SU-DHL-6 (cell line): Measurements from ENCODE around the gene DMAC1.

Experiments
- H2AFZ ChIP-seq: fragments of 200-600 bp; sonication (generic); 2 replicates; pipeline ENCODE4 v1.6.1; 2014; ENCODE audit warnings: low read depth, mild to moderate bottlenecking, moderate library complexity, mixed read lengths, antibody characterized with exemption, low read length; ENCODE audit not compliant: severe bottlenecking
- H3F3A ChIP-seq: fragments of 200-600 bp; shearing (Covaris generic); 2 replicates; pipeline ENCODE4 v1.6.0; 2016; ENCODE audit warnings: antibody characterized with exemption, mild to moderate bottlenecking; ENCODE audit not compliant: insufficient read depth
- H3K27ac ChIP-seq: fragments of 200-600 bp; sonication (generic); 2 replicates; pipeline ENCODE4 v1.5.1; 2016; ENCODE audit warnings: low read depth, mild to moderate bottlenecking, low read length, moderate library complexity, mixed read lengths
- H3K27me3 ChIP-seq: fragments of 200-600 bp; sonication (generic), shearing (Covaris generic); 2 replicates; pipeline ENCODE4 v1.6.0; 2014; ENCODE audit warnings: mild to moderate bottlenecking, low read length
- H3K36me3 ChIP-seq: fragments of 200-600 bp; sonication (generic); 2 replicates; pipeline ENCODE4 v1.6.1; 2014; ENCODE audit warnings: mild to moderate bottlenecking, low read length, mixed read lengths
- H3K4me2 ChIP-seq: fragments of 300-600, 200-600 bp; shearing (Covaris generic), sonication (generic); 2 replicates; pipeline ENCODE4 v1.6.0; 2014; ENCODE audit warnings: low read length, low read depth, mild to moderate bottlenecking; ENCODE audit not compliant: poor library complexity, severe bottlenecking
- H3K4me3 ChIP-seq: fragments of 200-600 bp; sonication (generic); 2 replicates; pipeline ENCODE4 v1.5.1; 2014; ENCODE audit warnings: antibody characterized with exemption, low read length, mild to moderate bottlenecking, mixed read lengths; ENCODE audit not compliant: insufficient read depth, poor library complexity, severe bottlenecking
- H3K79me2 ChIP-seq: fragments of 200-600 bp; sonication (generic); 2 replicates; pipeline ENCODE4 v1.6.1; 2014; ENCODE audit warnings: mild to moderate bottlenecking, low read length, moderate library complexity; ENCODE audit not compliant: insufficient read depth
- H3K9ac ChIP-seq: fragments of 200-600 bp; sonication (generic); 2 replicates; pipeline ENCODE4 v1.7.0; 2014; ENCODE audit warnings: mild to moderate bottlenecking, low read length
- H3K9me2 ChIP-seq: fragments of 200-600 bp; sonication (generic); replicated peaks from 2 replicates; pipeline ENCODE4 v1.6.1; 2014; ENCODE audit warnings: low read length; ENCODE audit not compliant: insufficient read depth
- H3K9me3 ChIP-seq: fragments of 200-600 bp; sonication (generic); 2 replicates; pipeline ENCODE4 v1.6.1; 2014; ENCODE audit warnings: low read length, mixed read lengths; ENCODE audit not compliant: insufficient read depth
- H4K20me1 ChIP-seq: fragments of 200-600 bp; sonication (generic); 2 replicates; pipeline ENCODE4 v1.6.1; 2014; ENCODE audit warnings: low read depth, mild to moderate bottlenecking, antibody characterized with exemption, low read length, moderate library complexity, mixed read lengths
- EZH2phosphoT487 ChIP-seq: fragments of 200-600 bp; sonication (generic), shearing (Covaris generic); conservative IDR thresholded peaks from 2 replicates; pipeline ENCODE4 v1.6.1; 2018; ENCODE audit warnings: mild to moderate bottlenecking, antibody characterized with exemption, low read length, moderate library complexity, mixed read lengths
- TF ChIP-seq, protein P1 (sequence below): fragments of 200-600 bp; sonication (generic); IDR thresholded peaks from one replicate; pipeline ENCODE4 v1.5.1; 2017; ENCODE audit warnings: antibody characterized with exemption, mild to moderate bottlenecking, low read length, moderate library complexity; ENCODE audit not compliant: insufficient read depth, poor library complexity, severe bottlenecking

Gene DMAC1

DNA sequence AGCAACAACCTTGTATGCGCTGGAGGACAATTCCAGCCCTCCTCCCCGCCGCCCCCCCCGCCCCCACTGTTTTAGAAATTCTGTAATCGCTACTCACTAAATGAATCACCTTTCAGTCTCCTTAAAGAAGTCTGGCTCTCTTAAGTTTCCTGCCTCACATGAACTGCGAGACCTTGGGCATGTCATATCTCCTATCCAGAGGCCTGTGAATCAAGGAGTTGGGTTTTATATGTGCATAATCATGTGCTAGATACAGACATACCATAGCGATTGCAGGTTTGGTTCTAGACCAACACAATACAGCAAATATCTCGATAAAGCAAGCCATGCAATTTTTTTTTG lies 337 bp upstream of the DMAC1 start:
- Histone ChIP-seq H3K9me2 (no peaks in the 10 kb centered on the region), H3K36me3 (peaks cover 20% of the 10 kb centered on the region; the same call in 1 of the 2 replicates), H4K20me1 (no peaks in the 10 kb centered on the region), H3K4me3 (peak overlapping the region; percentile 49), H2AFZ (peak overlapping the region; percentile 96), H3K9me3 (no peaks in the 10 kb centered on the region), H3K79me2 (peaks cover 8% of the 10 kb centered on the region; the same call in 1 of the 2 replicates), H3K27me3 (no peaks in the 10 kb centered on the region), H3K4me2 (peak overlapping the region; percentile 77), H3F3A (no peaks in the 10 kb centered on the region), H3K27ac (no peak overlapping the region), H3K9ac (peak overlapping the region; percentile 25)
- TF ChIP-seq, protein P1, sequence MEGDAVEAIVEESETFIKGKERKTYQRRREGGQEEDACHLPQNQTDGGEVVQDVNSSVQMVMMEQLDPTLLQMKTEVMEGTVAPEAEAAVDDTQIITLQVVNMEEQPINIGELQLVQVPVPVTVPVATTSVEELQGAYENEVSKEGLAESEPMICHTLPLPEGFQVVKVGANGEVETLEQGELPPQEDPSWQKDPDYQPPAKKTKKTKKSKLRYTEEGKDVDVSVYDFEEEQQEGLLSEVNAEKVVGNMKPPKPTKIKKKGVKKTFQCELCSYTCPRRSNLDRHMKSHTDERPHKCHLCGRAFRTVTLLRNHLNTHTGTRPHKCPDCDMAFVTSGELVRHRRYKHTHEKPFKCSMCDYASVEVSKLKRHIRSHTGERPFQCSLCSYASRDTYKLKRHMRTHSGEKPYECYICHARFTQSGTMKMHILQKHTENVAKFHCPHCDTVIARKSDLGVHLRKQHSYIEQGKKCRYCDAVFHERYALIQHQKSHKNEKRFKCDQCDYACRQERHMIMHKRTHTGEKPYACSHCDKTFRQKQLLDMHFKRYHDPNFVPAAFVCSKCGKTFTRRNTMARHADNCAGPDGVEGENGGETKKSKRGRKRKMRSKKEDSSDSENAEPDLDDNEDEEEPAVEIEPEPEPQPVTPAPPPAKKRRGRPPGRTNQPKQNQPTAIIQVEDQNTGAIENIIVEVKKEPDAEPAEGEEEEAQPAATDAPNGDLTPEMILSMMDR: no peak
- TF ChIP-seq EZH2phosphoT487: no peak

DNA sequence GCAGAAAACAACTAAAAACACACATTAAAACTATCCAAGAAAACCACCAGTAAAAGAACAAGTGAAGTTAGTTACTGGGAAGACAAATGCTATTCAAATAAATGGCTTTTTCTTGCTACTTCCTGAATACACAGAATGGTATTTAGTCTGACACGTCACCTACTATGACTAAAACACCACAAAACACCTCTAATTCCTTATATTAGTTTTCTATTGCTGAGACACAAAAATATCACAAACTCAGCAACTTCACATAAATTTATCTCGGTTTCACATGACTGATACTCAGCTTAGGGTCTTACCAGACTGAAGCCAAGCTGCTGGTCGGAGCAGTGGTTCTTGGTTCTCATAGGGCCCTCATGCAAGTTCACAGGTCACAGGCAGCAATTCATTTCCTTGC lies 5.4 kb downstream of the DMAC1 start:
- H3K4me3 ChIP-seq: no peak overlapping the region
- H3K9me3 ChIP-seq: no peaks in the 10 kb centered on the region
- no peaks in the 10 kb centered on the region for H3K9me2 ChIP-seq
- no peak overlapping the region for H3K4me2 ChIP-seq
- no peak overlapping the region for H2AFZ ChIP-seq
- H4K20me1 ChIP-seq: no peaks in the 10 kb centered on the region
- TF ChIP-seq, protein P1: no peak
- TF ChIP-seq EZH2phosphoT487: no peak
- no peak overlapping the region for H3K27ac ChIP-seq
- no peak overlapping the region for H3K9ac ChIP-seq
- no peaks in the 10 kb centered on the region for H3K27me3 ChIP-seq
- no peaks in the 10 kb centered on the region for H3F3A ChIP-seq
- H3K36me3 ChIP-seq: peaks cover 20% of the 10 kb centered on the region; the same call in 1 of the 2 replicates
- peaks cover 8% of the 10 kb centered on the region; the same call in 1 of the 2 replicates for H3K79me2 ChIP-seq

DNA sequence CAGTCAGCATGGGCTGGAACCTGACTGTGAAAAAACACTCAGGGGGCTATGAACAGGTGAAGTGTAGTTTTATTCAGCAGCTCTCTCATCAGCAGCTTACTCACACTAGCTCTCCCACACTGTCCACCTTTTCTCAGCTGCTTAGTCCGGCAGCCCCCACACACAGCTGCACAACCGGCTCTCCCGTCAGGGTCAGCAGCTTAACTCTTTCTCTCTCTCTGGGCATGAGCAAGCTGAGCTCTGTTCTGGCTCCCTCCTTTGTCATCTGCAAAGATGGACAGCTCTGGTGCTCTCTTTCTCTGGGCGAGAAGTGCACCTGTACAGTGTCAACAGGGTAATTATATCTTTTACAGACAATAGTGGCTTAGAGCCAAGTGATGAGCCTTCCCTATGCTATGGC lies 8.2 kb downstream of the DMAC1 start:
- TF ChIP-seq, protein P1: no peak
- no peak for TF ChIP-seq EZH2phosphoT487
- no peaks in the 10 kb centered on the region for H3K9me3 ChIP-seq
- no peaks in the 10 kb centered on the region for H3K27me3 ChIP-seq
- peaks cover 9% of the 10 kb centered on the region; the same call in 1 of the 2 replicates for H3K36me3 ChIP-seq
- no peak overlapping the region for H3K4me2 ChIP-seq
- no peak overlapping the region for H3K27ac ChIP-seq
- no peaks in the 10 kb centered on the region for H3F3A ChIP-seq
- no peaks in the 10 kb centered on the region for H3K9me2 ChIP-seq
- H3K9ac ChIP-seq: no peak overlapping the region
- H3K79me2 ChIP-seq: no peaks in the 10 kb centered on the region
- H2AFZ ChIP-seq: no peak overlapping the region
- H4K20me1 ChIP-seq: no peaks in the 10 kb centered on the region
- H3K4me3 ChIP-seq: no peak overlapping the region
